Spleen (tissue), 7 donors: Measurements from ENCODE around the gene GJA9.

Experiments
- POLR2A ChIP-seq, 3 donors: fragments of 450-650 bp; IDR thresholded peaks; one replicate each; pipeline ENCODE4 v1.5.1; 2017; ENCODE audit warnings: antibody characterized with exemption in 3 of 3, mild to moderate bottlenecking in 1 of 3
- POLR2AphosphoS5 ChIP-seq, 3 donors: sonication (generic); formaldehyde crosslinking; IDR thresholded peaks; one replicate each; pipeline ENCODE4 v1.5.1; 2017; ENCODE audit warnings: antibody characterized with exemption in 3 of 3
- TF ChIP-seq, protein P1 (sequence below), 11 experiments: fragments of 200-600 bp in 7 of 11; fragments of 450-650 bp in 4 of 11; sonication (generic) in 4 of 11; IDR thresholded peaks in 8 of 11; conservative IDR thresholded peaks in 3 of 11; 1 replicate in 7 of 11; 2 replicates in 4 of 11; pipeline versions ENCODE4 v1.4.0 to v1.8.0; 2016 to 2021; ENCODE audit warnings: antibody characterized with exemption in 11 of 11, inconsistent platforms in 4 of 11, mild to moderate bottlenecking in 1 of 11
- donor health status: DM: no; HTN: no; CAD: no; lungs with moderate emphysema.
- donor health status: DM: no; HTN: no; CAD: no.
- donor health status: DM: no; HTN: no; CAD: no.

- TF ChIP-seq, protein P1, sequence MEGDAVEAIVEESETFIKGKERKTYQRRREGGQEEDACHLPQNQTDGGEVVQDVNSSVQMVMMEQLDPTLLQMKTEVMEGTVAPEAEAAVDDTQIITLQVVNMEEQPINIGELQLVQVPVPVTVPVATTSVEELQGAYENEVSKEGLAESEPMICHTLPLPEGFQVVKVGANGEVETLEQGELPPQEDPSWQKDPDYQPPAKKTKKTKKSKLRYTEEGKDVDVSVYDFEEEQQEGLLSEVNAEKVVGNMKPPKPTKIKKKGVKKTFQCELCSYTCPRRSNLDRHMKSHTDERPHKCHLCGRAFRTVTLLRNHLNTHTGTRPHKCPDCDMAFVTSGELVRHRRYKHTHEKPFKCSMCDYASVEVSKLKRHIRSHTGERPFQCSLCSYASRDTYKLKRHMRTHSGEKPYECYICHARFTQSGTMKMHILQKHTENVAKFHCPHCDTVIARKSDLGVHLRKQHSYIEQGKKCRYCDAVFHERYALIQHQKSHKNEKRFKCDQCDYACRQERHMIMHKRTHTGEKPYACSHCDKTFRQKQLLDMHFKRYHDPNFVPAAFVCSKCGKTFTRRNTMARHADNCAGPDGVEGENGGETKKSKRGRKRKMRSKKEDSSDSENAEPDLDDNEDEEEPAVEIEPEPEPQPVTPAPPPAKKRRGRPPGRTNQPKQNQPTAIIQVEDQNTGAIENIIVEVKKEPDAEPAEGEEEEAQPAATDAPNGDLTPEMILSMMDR (IDR thresholded peaks at IDR 0.05 in 8 of 11, conservative IDR thresholded peaks at IDR 0.05 in 3 of 11), result no peak
- TF ChIP-seq POLR2A (IDR thresholded peaks at IDR 0.05) (no peak), POLR2AphosphoS5 (IDR thresholded peaks at IDR 0.05) (no peak)
Measured at GRCh38 chr1:38870996-38871395, 10.4 kb downstream of the GJA9 start.
